ENCODE data around the gene CETN3.

GRCh38 chr5:90366948-90367347 lies 42.6 kb downstream of the CETN3 start:
- no peak for TF ChIP-seq POLR2AphosphoS5 (IDR thresholded peaks at IDR 0.05)
- TF ChIP-seq CTCF (IDR thresholded peaks at IDR 0.05), result no peak
- no peak for TF ChIP-seq EP300 (IDR thresholded peaks at IDR 0.05)
- no peak for TF ChIP-seq POLR2A (IDR thresholded peaks at IDR 0.05)

All from suprapubic skin (tissue), 4 donors.